IPS-NIHi7 (cell line): ENCODE data around the gene OSBPL1A.
A peak's percentile ranks its signal among the peaks of the same experiment; 100 is the strongest.
"Not testable (repeated sequence)": the region's sequence is repeated elsewhere in the genome, so short reads cannot be mapped to it uniquely, and the experiment has no call there.

ENCODE experiments used
- DNase-seq: peaks from one replicate; pipeline ENCODE4 v3.0.0; 2012; ENCODE audit warnings: mixed read lengths; ENCODE audit errors: extremely low spot score

OSBPL1A gene

GRCh38 chr18:24397131-24397693 is 412 bp downstream of the OSBPL1A start:
- peak; percentile 33 for DNase-seq

- no peak for DNase-seq
Observed at GRCh38 chr18:24396082-24396633, 1.5 kb downstream of the OSBPL1A start.

GRCh38 chr18:24395049-24395795 is 2.4 kb downstream of the OSBPL1A start:
- no peak for DNase-seq

GRCh38 chr18:24388957-24389356 is 8.7 kb downstream of the OSBPL1A start:
- no peak for DNase-seq

- no peak for DNase-seq
Observed at GRCh38 chr18:24386681-24387080, 10.9 kb downstream of the OSBPL1A start.

GRCh38 chr18:24381126-24381525 is 16.5 kb downstream of the OSBPL1A start:
- no peak for DNase-seq

- DNase-seq, result peak; percentile 38
Observed at GRCh38 chr18:24380163-24380747, 17.4 kb downstream of the OSBPL1A start.

GRCh38 chr18:24378598-24378997 is 19.0 kb downstream of the OSBPL1A start:
- peak; percentile 60 for DNase-seq

- DNase-seq, result not testable (repeated sequence)
Observed at GRCh38 chr18:24376531-24376930, 21.1 kb downstream of the OSBPL1A start.

GRCh38 chr18:24373328-24373727 is 24.3 kb downstream of the OSBPL1A start:
- DNase-seq, result no peak

- no peak for DNase-seq
Observed at GRCh38 chr18:24372279-24372872, 25.2 kb downstream of the OSBPL1A start.

- no peak for DNase-seq
Observed at GRCh38 chr18:24370120-24370519, 27.5 kb downstream of the OSBPL1A start.

- DNase-seq, result no peak
Observed at GRCh38 chr18:24369426-24369825, 28.2 kb downstream of the OSBPL1A start.

GRCh38 chr18:24368749-24369148 is 28.9 kb downstream of the OSBPL1A start:
- DNase-seq, result no peak

- DNase-seq, result no peak
Observed at GRCh38 chr18:24366328-24366727, 31.3 kb downstream of the OSBPL1A start.

GRCh38 chr18:24364177-24364576 is 33.4 kb downstream of the OSBPL1A start:
- no peak for DNase-seq

- DNase-seq, result peak; percentile 51
Observed at GRCh38 chr18:24362757-24363156, 34.9 kb downstream of the OSBPL1A start.

- DNase-seq, result peak; percentile 56
Observed at GRCh38 chr18:24359787-24360530, 37.7 kb downstream of the OSBPL1A start.

GRCh38 chr18:24354278-24354677 is 43.3 kb downstream of the OSBPL1A start:
- DNase-seq, result no peak

GRCh38 chr18:24346254-24346653 is 51.4 kb downstream of the OSBPL1A start:
- no peak for DNase-seq

GRCh38 chr18:24344509-24344908 is 53.1 kb downstream of the OSBPL1A start:
- no peak for DNase-seq

GRCh38 chr18:24342347-24342746 is 55.3 kb downstream of the OSBPL1A start:
- DNase-seq, result no peak
